ENCODE data around the gene C10orf67.

DNA sequence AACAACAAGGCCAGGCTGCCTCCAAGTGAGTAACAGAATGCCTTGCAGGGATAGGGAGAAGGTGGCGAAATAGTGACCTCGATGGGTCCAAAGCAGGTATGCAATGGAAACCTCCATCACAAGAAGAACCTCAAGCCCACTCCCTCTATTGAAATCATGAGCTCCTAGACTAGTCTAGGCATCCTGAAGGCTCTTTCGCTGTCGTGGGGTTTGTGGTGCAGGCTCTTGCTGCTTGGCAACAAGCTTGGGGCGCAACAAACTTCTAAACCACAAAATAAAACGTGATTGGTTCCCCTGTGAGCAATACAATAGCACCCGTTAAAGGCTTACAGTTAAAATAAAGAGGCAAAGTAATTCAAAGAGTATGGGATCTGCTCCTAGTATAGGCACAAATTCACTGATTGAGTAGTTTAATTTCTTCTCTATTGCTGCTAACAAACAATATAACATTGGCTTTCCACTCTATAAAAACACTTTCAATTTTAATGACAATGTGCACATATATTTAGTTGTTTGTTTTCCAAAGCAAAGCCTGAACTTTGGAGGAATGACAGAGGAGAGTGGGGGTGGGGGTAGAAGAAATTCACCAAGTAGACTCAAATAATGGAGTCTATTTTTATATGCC, 64.1 kb downstream of the C10orf67 start:
- TF ChIP-seq, protein P1, sequence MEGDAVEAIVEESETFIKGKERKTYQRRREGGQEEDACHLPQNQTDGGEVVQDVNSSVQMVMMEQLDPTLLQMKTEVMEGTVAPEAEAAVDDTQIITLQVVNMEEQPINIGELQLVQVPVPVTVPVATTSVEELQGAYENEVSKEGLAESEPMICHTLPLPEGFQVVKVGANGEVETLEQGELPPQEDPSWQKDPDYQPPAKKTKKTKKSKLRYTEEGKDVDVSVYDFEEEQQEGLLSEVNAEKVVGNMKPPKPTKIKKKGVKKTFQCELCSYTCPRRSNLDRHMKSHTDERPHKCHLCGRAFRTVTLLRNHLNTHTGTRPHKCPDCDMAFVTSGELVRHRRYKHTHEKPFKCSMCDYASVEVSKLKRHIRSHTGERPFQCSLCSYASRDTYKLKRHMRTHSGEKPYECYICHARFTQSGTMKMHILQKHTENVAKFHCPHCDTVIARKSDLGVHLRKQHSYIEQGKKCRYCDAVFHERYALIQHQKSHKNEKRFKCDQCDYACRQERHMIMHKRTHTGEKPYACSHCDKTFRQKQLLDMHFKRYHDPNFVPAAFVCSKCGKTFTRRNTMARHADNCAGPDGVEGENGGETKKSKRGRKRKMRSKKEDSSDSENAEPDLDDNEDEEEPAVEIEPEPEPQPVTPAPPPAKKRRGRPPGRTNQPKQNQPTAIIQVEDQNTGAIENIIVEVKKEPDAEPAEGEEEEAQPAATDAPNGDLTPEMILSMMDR (IDR thresholded peaks at IDR 0.05), result no peak
- TF ChIP-seq POLR2A (IDR thresholded peaks at IDR 0.05), result no peak
